Motor neuron (in vitro differentiated cells): ENCODE data around the gene C2CD2L. TPM values are rescaled to one million over a fixed set of nuclear protein-coding genes. Genes with fewer than 3 reads are reported as not detected.

Experiments used
- ATAC-seq, 8 experiments: fragments of 200-7000 bp; cut with Tn5 transposase; replicated peaks in 6 of 8; 2 replicates each; pipeline ENCODE4 v1.8.0; 2021; ENCODE audit warnings: mild to moderate bottlenecking in 8 of 8, moderate library complexity in 8 of 8
- H3K27ac ChIP-seq, 2 donors: fragments of 250-450 bp; sonication (Bioruptor Pico); 2 replicates each; pipeline ENCODE4 v1.9.0; 2021; ENCODE audit warnings: antibody characterized with exemption in 2 of 2, mild to moderate bottlenecking in 2 of 2, moderate library complexity in 1 of 2
- H3K4me1 ChIP-seq, 2 donors: fragments of 250-450 bp; sonication (Bioruptor Pico); replicated peaks in 1 of 2; 2 replicates each; pipeline ENCODE4 v1.6.1; 2021; ENCODE audit warnings: antibody characterized with exemption in 2 of 2, mild to moderate bottlenecking in 2 of 2, moderate library complexity in 1 of 2
- H3K4me3 ChIP-seq, 5 donors: fragments of 250-450 bp; sonication (Bioruptor Pico); 2 replicates each; pipeline ENCODE4 v1.9.0; 2021; ENCODE audit warnings: antibody characterized with exemption in 5 of 5, mild to moderate bottlenecking in 5 of 5, moderate library complexity in 4 of 5
- WGBS, 10 experiments: fragments of 450-650 bp; shearing (Covaris generic); methylation state at CpG; one replicate each; pipeline ENCODE4 v1.0.0; 2022; 5-methylcytosine and 5-hydroxymethylcytosine counted together
- in situ Hi-C, 9 experiments: fragments of 400-800 bp; cut with MboI; loops; one replicate each; pipeline ENCODE4 v1.15.0; 2021; ENCODE audit warnings: low sequenced_read_pairs in 9 of 9, low pct_unique_long_range_greater_than_20kb in 2 of 9; ENCODE audit not compliant: unreplicated experiment in 9 of 9
- total RNA-seq, 8 experiments: library from RNA; unstranded; fragments of 300-600 nt; gene quantifications; 2 replicates each; pipeline versions ENCODE4 v1.2.3 to v1.2.4, GENCODE V29; 2022

Gene C2CD2L
- total RNA-seq, 8 experiments from 2014 or later = 4.7 to 17.7 (median 8.7) TPM

DNA sequence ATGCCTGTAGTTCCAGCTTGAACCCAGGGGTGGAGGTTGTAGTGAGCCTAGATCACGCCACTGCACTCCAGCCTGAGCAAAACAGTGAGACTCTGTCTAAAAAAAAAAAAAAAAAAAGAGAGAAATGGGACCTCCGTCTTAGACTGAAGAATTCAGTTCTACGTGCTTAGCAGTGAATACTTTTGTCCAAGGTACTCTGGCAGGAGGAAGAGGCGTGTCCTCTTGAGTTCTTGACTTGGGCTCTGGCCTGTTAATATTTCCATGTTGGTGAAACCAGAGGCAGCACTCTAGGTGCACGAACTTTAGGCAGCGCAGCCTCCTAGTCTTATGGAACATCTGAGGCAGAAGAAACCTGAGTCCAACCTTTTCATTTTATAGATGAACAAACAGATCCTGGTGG lies 20.0 kb upstream of the C2CD2L start:
- in situ Hi-C loops = no loop called here
- peaks cover 7 to 9% of the 10 kb centered on the region in 2 donors for H3K4me1 ChIP-seq
- no peak overlapping the region for H3K27ac ChIP-seq
- ATAC-seq = no peak
- 90 to 100% (median 100%) methylated on average over 1 to 5 of the region's 6 CpGs; no CpG with 5 or more reads in 3 of the 10 experiments for WGBS, 10 experiments
- no peak overlapping the region for H3K4me3 ChIP-seq

DNA sequence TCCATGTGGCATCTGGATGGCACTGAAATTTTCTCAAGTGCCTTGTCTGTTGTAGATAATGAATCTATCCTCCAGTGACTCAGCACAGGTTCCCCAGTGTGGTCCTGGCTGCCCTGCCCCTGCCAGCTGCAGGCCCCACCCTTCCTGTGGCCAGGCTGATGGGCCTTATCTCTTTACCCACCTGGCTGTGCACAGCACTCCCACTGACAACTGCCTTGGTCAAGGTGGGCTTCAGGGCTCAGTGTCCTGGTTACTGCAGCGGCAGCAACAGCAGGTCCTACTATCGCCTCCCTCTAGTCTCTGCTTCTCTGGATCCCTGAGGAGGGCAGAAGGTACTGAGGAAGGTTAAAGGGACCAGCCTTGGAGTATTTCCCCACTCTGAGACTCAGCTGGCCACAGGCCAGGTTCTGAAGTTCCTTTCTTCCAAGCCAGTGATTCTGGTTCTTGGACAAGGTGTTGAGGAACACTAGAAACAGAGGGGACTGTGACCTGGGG lies 19.4 kb upstream of the C2CD2L start:
- WGBS, 10 experiments = 80% methylated on average over 1 of the region's 2 CpGs; no CpG with 5 or more reads in 9 of the 10 experiments
- Histone ChIP-seq H3K27ac (no peak overlapping the region), H3K4me3 (no peak overlapping the region), H3K4me1 (peaks cover 13 to 16% of the 10 kb centered on the region in 2 donors)
- ATAC-seq = no peak
- in situ Hi-C loops = no loop called here

DNA sequence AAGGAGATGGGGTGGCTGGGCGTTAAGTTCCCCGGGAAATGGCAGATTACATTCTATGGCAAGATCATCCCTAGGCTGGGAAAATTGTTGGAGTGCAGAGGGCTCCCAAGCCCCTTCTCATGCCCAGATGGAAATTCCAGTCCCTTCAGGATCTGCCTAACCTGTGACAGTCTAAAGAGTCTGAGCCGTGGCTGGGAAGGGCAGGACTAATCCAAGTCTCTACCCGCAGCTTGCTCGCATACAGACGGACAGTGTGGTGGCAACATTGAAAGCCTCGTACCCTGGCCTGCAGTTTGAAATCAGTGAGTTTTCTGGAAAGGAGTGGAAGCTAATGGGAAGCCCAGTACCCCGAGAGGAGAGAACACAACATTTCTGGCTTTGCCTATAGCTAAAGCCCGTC lies 18.7 kb upstream of the C2CD2L start:
- in situ Hi-C loops = no loop called here
- 75 to 100% (median 83%) methylated on average over 1 to 5 of the region's 9 CpGs; no CpG with 5 or more reads in 4 of the 10 experiments for WGBS, 10 experiments
- Histone ChIP-seq H3K4me3 (no peak overlapping the region), H3K4me1 (peaks cover 19 to 22% of the 10 kb centered on the region in 2 donors), H3K27ac (no peak overlapping the region)
- ATAC-seq = no peak

DNA sequence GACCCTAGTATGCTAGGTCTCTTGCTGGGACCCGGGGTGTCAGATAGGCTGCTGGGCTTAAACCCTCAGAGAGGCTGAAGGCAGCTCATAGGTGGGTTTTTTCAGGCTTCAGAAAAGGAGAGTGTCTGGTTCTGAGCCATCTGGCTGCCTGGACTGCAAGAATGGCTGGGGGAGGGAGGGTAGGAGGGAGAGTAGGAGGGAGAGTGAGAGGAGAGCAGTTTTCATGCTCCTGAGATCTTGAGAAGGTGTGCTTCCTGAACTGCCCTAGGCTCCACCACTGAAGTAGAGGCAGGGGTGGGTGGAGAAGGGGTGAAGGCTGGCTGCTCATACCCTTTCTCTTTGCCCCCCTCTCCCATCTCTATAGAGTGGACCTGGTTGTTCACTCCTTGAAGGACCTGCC lies 17.8 kb upstream of the C2CD2L start:
- in situ Hi-C loops = no loop called here
- H3K27ac ChIP-seq = no peak overlapping the region
- ATAC-seq = no peak
- H3K4me1 ChIP-seq = peaks cover 24 to 25% of the 10 kb centered on the region in 2 donors
- H3K4me3 ChIP-seq = no peak overlapping the region
- 88 to 100% (median 100%) methylated on average over 1 of the region's 1 CpG; no CpG with 5 or more reads in 7 of the 10 experiments for WGBS, 10 experiments

DNA sequence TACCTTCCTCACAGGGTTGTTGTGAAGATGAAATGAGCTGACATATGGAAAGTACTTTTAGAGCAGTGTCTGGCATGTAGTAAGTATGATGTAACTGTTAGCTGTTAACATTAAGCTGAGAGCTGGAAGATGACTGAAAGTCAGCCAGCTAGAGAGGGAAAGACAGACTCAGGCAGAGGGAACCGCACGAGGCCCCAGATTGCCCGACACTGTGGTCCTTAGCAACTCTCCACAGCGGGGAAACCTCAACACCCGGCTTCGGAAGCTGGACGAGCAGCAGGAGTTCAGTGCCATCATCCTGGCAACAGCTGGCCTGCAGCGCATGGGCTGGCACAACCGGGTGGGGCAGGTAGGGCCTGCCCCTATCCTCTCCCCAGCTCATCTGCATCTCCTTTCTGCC lies 16.0 kb upstream of the C2CD2L start:
- no peak for ATAC-seq
- peaks cover 18 to 19% of the 10 kb centered on the region in 2 donors for H3K4me1 ChIP-seq
- 60 to 96% (median 85%) methylated on average over 1 to 6 of the region's 9 CpGs; no CpG with 5 or more reads in 5 of the 10 experiments for WGBS, 10 experiments
- in situ Hi-C loops = no loop called here
- no peak overlapping the region for H3K4me3 ChIP-seq
- H3K27ac ChIP-seq = no peak overlapping the region

DNA sequence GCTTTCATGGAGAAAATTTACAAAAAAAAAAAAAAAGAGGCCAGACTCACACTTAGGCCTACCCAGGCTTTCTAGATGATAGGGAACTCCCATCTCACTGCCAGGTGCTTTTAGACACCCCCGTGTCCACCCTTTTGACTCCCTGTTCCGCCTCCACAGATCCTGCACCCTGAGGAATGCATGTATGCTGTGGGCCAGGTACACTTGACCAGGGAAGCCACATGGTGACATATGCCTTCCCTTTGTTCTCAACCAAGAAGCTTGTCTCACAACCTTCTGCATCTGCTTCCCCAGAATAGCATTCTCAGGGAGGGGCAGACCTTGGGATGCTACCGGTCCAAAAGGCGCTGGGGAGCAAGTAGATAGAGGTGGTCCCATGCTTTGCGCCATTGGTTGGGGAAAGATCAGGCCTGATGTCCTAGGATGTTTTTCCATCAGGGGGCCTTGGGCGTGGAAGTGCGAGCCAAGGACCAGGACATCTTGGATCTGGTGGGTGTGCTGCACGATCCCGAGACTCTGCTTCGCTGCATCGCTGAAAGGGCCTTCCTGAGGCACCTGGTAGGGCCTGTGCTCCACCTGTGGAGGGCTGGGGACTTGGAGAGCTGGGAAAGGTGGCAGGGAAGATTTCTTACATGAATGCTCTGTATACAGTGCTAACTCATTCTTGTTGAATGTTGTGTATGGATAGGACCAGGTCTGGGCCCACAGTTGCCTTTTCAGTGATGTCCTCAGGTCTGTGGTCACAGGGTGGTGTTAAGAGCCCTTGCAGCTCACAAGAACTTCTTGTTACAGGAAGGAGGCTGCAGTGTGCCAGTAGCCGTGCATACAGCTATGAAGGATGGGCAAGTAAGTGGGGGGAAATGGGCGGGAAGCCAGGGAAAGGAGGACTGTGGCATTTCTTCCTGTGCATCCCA lies 14.9 kb upstream of the C2CD2L start:
- ATAC-seq = no peak
- WGBS, 10 experiments = 40 to 100% (median 71%) methylated on average over 1 to 8 of the region's 13 CpGs; no CpG with 5 or more reads in 2 of the 10 experiments
- in situ Hi-C loops = no loop called here
- Histone ChIP-seq H3K27ac (no peak overlapping the region), H3K4me1 (peaks cover 17 to 18% of the 10 kb centered on the region in 2 donors), H3K4me3 (peak overlapping the region in 1 of 5 donors; percentile 79)

DNA sequence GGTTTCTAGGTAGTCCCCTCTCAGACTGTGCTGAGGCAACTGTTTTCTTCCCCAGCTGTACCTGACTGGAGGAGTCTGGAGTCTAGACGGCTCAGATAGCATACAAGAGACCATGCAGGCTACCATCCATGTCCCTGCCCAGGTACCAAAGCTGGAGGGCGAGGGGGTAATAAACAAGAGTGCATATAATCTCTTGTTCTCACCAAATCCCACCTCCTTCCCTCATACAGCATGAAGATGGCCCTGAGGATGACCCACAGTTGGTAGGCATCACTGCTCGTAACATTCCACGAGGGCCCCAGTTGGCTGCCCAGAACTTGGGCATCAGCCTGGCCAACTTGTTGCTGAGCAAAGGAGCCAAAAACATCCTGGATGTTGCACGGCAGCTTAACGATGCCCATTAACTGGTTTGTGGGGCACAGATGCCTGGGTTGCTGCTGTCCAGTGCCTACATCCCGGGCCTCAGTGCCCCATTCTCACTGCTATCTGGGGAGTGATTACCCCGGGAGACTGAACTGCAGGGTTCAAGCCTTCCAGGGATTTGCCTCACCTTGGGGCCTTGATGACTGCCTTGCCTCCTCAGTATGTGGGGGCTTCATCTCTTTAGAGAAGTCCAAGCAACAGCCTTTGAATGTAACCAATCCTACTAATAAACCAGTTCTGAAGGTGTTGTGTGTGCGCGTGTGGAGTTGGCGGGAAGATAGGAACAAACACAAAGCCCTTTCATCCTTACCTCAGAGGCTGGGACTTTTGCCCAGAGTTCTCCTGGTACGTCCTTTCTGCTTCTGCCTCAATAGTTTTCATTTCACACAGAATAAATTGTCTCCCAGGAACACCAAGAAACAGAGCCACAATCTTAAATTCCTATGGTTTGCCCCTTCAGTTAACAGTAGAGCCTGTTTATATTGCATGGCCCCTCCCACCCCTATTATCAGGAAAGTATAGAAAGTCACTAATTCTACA lies 14.0 kb upstream of the C2CD2L start:
- Histone ChIP-seq H3K4me3 (peak overlapping the region; percentile 59 to 84 (median 70)), H3K27ac (no peak overlapping the region), H3K4me1 (peaks cover 17 to 18% of the 10 kb centered on the region in 2 donors)
- 18 to 93% (median 38%) methylated on average over 3 to 9 of the region's 12 CpGs; no CpG with 5 or more reads in 2 of the 10 experiments for WGBS, 10 experiments
- in situ Hi-C loops = no loop called here
- ATAC-seq = no peak

DNA sequence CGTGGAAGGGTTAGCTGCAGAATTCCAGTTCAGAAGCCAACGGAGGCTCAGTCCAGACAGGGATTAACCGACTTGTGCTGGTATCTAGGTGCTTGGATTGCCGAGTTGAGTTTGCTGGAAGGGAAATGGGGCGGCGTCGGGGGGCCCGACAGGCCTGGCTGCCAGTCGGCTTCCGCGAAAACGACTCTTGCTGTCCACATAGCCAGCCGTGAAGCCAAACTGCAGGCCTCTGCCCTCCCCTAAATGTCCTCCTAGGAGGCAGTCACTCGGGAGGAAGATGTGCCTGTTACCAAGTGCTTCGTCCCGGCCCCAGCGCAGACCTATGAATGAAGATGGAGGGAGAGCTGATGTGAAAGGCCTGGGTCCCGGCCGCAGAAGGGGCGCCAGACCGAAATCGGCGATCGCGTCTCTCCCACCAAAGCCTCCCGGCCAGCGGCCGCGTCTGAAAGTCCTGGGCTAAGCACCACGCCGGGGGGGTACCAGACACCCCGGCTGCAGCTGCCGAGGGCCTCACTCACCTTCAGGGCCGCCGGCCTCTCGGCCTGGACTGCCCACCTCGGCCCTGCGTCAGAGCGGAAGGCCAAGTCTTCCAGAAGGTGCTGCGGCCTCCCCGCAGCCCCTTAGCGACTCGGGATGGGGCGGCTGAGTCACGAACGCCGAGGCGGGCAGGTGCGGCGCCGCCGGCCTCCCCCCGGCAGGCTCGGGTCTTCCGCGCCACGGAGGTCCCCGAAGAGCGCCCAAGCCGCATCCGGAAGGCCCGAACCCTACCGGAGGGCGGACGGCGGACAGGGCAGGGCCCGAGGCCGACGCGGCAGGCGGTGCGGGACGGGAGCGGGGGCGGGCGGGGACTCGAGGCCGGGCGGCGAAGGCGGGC lies 13.0 kb upstream of the C2CD2L start:
- H3K27ac ChIP-seq = peak overlapping the region; percentile 48 to 89
- in situ Hi-C loops = no loop called here
- 0 to 1% (median 0%) methylated on average over 1 to 34 of the region's 81 CpGs for WGBS, 10 experiments
- ATAC-seq = peak; percentile 6 to 30 (median 20)
- H3K4me3 ChIP-seq = peak overlapping the region; percentile 59 to 84 (median 70)
- H3K4me1 ChIP-seq = peaks cover 17 to 18% of the 10 kb centered on the region in 2 donors

DNA sequence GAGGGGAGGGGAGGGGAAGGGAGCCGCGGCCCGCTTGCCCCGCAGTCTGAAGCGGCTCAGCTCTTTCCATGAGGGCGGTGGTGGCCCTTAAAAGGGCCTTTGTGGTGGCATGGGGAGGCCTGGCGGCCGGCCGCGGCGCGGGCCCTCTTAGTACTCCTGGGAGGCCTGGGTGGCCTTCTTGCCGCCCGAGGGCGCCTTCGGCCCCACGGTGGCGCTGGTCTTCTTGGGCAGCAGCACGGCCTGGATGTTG lies 12.4 kb upstream of the C2CD2L start:
- H3K27ac ChIP-seq = peak overlapping the region; percentile 48 to 89
- no CpG with 5 or more reads among the region's 19 CpGs for WGBS, 10 experiments

DNA sequence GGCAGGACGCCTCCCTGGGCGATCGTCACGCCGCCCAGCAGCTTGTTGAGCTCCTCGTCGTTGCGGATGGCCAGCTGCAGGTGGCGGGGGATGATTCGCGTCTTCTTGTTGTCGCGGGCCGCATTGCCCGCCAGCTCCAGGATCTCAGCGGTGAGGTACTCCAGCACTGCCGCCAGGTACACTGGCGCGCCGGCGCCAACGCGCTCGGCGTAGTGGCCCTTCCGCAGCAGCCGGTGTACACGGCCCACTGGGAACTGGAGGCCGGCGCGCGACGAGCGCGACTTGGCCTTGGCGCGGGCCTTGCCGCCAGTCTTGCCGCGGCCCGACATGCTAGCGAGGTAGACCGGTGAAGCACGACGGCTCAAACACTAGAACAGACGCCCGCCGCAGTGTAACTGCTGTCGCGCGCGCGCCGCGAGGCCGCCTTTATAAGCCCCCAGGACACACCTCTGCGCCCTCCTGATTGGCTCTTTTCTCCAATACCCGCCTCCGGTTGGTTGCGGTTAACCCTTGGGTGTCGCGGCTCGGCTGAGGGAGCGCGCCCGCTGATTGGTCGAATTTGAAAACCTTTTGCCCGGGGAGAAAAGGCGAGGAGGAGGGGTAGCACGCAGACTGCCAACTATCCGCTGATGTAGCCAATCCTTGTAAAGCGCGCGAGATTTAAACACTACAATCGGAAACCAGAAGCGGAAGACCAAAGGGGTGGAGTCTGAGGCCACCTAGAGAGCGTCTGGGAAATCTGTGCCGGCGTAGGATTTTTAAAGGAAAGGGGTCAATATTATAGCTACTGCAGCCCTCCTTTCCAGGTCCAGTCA lies 11.9 kb upstream of the C2CD2L start:
- 0 to 10% (median 0%) methylated on average over 2 to 27 of the region's 79 CpGs; no CpG with 5 or more reads in 2 of the 10 experiments for WGBS, 10 experiments
- Histone ChIP-seq H3K4me3 (peak overlapping the region; percentile 59 to 84 (median 70)), H3K27ac (peak overlapping the region; percentile 48 to 89), H3K4me1 (peaks cover 19 to 24% of the 10 kb centered on the region in 2 donors)
- ATAC-seq = peak; percentile 82 to 91 (median 87)
- in situ Hi-C loops = no loop called here

More for the DNA sequence above, 12.4 kb upstream of the C2CD2L start:
- in situ Hi-C loops = no loop called here
- Histone ChIP-seq H3K4me1 (peaks cover 17 to 19% of the 10 kb centered on the region in 2 donors), H3K4me3 (peak overlapping the region; percentile 59 to 84 (median 70))
- peak; percentile 71 to 77 (median 74) for ATAC-seq

DNA sequence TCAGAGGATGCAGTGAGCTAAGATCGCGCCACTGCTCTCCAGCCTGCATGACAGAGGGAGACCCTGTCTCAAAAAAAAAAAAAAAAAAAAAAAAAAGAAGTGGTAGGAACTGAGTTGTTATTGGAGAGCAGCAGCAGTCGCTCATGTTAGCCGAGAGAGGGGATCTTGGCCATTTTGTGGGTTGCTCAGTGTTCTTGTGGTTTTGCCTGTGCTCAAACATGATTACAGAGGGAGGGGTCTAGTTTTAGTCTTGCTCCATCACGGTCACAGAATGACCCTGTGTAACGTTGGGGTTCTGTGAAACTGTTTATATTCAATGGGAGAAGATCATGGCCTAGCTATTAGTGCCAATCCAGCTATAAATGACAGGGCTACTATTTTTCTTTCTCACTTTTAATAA lies 7.4 kb upstream of the C2CD2L start:
- no peak for ATAC-seq
- 56 to 88% (median 77%) methylated on average over 2 to 6 of the region's 6 CpGs for WGBS, 10 experiments
- in situ Hi-C loops = loop anchor here in 2 of 9 experiments (10.0 to 25.0 kb wide), 2 partner anchors 235 to 238 kb away; partner anchors contain the start of genes RNF26 (in 2 of the 2), C1QTNF5 (in 1 of the 2) and MFRP (in 1 of the 2)
- H3K27ac ChIP-seq = no peak overlapping the region
- peaks cover 28 to 34% of the 10 kb centered on the region in 2 donors for H3K4me1 ChIP-seq
- peak overlapping the region in 1 of 5 donors; percentile 83 for H3K4me3 ChIP-seq
